ENCODE results near the gene LTBP1.
"Not testable (repeated sequence)": the region's sequence is repeated elsewhere in the genome, so short reads cannot be mapped to it uniquely, and the experiment has no call there.

The LTBP1 gene

DNA sequence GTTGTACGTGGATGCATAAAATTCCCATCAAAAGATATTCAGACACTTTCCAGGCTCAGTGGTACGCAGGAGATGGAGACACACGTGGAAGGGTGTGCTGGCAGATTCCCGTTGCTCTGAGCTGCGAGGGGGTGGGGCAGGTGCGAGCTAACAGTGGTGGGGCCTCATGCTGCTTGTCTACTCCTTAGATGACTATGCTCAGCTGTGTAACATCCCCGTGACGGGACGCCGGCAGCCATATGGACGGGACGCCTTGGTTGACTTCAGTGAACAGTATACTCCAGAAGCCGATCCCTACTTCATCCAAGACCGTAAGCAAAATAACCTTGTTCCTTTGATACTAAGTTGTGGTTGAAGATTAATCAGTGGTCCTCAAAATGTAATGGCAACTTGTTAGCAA is 442.2 kb downstream of the LTBP1 start:
- no peak for DNase-seq (ENCODE audit: low read depth)

GRCh38 chr2:33389695-33390094 is 442.9 kb downstream of the LTBP1 start:
- DNase-seq (ENCODE audit: low read depth): not testable (repeated sequence)

- DNase-seq (ENCODE audit: low read depth): no peak
Measured at GRCh38 chr2:33391529-33392255, 444.9 kb downstream of the LTBP1 start.

DNA sequence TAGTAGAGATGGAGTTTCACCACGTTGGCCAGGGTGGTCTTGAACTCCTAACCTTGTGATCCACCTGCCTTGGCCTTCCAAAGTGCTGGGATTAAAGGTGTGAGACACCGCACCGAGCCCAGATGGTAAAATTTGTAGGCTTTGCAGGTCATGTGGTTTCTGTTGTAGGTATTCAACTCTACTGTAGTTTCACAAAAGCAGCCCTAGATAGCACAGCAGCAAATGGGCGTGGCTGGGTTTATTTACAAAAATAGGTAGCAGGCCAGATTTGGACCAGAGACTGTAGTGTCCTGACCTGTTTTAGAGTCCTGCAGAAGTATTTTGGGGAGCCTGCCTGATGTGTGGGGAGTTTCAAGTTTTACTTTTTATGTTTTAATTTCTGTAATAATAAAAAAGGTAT is 445.6 kb downstream of the LTBP1 start:
- DNase-seq (ENCODE audit: low read depth): no peak

GRCh38 chr2:33395034-33395433 is 448.3 kb downstream of the LTBP1 start:
- DNase-seq (ENCODE audit: low read depth): no peak

GRCh38 chr2:33395655-33396249 is 449.0 kb downstream of the LTBP1 start:
- peak; percentile 70 for DNase-seq (ENCODE audit: low read depth)

- no peak for DNase-seq (ENCODE audit: low read depth)
Measured at GRCh38 chr2:33404321-33404720, 457.6 kb downstream of the LTBP1 start.

DNA sequence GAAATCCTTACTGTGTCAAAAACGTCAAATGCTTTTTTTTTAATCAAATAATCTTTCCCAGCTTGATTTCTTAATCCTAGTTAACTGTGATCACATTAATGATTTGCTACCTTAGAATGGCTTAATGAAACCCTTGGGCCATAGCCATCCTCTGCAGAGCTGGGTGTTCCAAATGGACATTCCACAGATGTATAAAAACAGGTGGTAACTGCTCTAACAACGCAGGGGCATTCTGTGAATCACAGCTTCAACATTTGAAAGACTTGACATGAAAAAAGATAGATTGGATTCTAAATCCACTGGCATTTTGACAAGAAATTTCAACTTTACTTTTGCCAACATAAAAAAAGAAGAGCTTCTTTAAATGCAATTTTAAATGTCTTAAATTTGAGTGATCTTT is 459.9 kb downstream of the LTBP1 start:
- DNase-seq (ENCODE audit: low read depth): no peak

DNA sequence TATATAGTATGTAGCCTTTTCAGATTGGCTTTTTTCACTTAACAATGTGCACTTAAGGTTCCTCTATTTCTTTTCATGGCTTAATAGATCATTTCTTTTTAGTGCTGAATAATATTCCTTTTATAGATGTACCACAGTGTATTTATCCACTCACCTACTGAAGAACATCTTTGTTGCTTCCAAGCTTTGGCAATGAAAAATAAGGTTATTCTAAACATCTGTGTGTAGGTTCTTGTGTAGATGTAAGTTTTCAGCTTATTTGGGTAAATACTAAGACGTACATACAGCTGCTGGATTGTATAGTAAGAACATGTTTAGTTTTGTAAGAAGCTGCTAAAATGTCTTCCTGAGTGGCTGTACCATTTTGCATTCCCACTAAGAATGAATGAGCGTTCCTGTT is 461.4 kb downstream of the LTBP1 start:
- DNase-seq (ENCODE audit: low read depth): no peak

DNA sequence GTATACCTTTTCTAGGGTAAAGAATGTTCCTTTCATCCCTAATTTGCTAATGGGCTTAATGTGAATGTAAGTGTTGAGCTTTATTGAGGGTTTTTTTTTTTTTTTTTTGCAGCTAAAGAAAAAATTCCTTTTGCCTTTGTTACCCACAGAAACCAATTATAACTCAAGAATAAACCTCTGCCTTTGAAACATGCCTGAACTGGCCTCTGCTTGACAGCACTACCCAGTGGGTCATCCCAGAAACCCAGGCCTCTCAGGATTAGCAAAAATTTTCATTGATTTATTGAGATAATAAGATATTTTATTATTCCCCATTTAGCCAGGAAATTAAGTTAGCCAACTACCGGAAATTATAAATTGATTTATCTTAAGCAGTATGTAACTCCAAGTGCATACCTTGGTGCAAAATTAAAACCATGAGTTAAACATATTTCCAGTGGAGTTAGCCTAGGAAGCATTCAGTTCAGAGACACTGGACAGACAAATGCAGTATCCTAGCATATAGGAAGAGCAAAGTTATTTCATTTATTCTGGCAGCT is 462.7 kb downstream of the LTBP1 start:
- DNase-seq (ENCODE audit: low read depth): no peak

- no peak for DNase-seq (ENCODE audit: low read depth)
Measured at GRCh38 chr2:33411765-33412164, 465.0 kb downstream of the LTBP1 start.

DNA sequence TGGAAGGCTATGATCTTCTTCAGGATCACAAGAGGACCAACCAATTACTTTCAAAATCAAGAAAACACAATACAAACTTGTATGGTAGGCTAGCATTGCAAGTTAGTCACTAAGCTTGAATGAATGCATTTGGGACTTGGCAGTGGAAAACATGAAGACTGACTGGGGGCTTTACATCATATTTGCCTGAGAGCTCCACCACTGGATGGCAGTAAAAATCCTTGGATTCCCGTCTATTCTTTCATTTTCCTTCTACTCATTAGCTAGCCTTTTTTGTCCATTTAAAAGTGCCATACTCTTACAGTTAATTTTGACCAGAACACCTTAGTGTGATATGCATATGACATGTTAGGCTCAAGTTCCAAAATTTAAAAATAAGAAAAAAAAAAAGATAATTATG is 466.2 kb downstream of the LTBP1 start:
- DNase-seq (ENCODE audit: low read depth): peak; percentile 68

DNA sequence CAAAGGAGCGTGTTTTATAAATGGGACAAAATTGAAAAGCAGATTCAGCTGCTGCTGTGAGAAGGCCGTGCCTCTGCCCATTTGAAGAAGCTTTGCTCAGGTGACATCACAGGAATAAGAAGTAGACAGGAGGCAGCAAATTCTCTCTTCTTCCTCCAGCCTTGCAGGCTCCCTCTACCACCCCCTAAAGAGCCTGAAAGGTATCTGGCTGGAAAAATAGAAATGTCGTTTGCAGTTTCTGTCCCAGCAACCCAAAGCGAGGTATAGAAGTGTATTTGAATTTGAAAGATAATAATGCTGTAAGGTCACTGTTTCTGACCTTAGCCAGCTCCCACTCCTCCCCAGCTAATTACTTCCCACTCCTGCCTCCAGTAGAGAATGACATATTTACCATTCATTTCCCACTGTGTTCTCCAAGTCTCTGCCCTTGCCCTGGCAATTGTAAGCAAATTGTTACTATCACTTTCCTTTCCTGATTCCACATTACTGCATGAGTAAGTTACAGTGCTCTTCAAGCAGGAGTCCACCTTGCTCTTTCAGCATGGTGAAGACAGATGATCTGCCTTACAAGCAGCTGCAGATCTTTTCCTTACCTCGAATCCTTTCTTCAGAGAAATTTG is 472.9 kb downstream of the LTBP1 start:
- DNase-seq (ENCODE audit: low read depth): no peak

DNA sequence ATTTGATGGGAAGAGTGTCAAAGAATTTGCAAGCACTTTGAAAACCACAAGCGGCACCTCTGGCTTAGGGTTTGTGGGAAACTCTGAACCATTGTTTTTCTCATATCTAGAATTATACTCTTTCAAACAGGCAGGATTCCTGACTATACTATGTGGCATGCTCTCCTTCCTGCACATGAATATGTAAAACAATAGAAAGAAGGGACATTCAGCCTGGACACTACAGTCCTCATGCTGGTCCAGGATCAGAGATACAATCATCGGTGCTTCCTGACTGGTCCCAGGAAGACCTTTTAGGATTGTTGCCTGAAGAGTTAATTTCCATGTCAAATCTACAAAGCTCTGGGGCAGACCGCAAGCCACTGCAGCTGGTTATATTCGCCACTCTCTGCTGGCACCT is 474.0 kb downstream of the LTBP1 start:
- DNase-seq (ENCODE audit: low read depth): peak; percentile 19

DNA sequence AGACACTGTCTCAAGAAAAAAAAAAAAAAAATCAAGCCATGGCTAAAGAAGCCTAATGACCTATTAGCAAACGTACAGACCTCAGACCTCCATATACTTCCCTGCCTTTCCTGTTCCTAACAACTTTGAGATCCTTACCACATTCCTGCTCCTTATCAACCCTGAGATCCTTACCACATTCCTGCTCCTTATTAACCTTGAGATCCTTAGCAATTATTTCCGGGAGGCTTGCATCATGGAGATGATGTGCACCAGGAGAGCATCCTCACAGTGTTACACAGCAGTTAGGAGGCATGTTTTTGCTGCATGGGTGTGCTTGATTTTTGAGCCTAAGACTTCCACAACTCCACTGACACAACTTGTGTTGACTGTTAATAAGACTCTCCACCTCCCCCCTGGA is 475.1 kb downstream of the LTBP1 start:
- DNase-seq (ENCODE audit: low read depth): peak; percentile 32

GRCh38 chr2:33425161-33425560 is 478.4 kb downstream of the LTBP1 start:
- DNase-seq (ENCODE audit: low read depth): no peak

DNA sequence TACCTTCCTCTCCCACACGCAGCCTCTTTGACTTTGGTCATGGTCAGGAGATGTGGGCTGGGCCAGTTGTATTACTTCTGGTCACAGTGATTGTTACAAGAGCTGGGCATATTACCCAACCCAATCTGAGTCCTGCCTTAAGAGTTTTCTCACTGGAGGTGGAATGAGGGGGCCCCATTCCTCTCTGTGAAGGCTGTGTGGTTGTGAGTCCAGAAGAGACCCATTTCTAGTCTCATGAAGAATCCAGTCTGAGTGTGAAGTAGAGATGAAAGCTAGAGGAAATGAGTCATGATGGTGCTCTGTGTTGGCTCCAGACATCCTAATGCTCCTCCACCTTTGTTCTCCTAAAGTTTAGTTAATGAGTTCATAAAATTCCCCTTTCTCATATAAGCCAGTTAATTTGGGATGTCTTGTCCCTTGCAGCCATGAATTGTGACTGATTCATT is 478.9 kb downstream of the LTBP1 start:
- DNase-seq (ENCODE audit: low read depth): peak; percentile 71

DNA sequence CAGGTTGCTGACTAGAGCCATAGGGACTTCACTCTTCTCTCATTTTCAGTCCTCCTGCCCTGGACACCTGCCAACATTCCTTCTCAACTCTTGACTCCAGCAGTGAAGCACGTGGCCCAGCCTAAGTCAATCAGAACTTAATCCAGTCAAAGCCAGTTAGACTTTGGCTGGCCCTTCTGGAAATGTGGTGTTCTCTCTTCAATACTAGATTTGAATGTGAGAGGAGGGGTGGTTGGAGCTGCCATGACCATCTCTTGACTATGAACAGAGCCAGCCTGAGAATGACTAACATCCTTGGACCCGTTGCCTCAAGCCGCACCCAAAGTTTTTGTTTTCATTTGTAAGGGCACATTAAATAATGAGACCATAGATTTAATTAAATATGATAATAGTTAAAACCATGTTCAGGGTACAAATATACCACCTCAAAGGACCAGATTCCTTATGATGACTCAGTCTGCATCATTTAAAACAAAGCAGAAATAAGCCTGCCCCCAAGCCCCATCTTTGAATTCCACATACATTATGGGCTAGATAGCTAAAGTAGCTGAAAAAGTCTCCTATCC is 480.0 kb downstream of the LTBP1 start:
- peak; percentile 75 for DNase-seq (ENCODE audit: low read depth)

GRCh38 chr2:33430077-33430476 is 483.3 kb downstream of the LTBP1 start:
- no peak for DNase-seq (ENCODE audit: low read depth)

DNA sequence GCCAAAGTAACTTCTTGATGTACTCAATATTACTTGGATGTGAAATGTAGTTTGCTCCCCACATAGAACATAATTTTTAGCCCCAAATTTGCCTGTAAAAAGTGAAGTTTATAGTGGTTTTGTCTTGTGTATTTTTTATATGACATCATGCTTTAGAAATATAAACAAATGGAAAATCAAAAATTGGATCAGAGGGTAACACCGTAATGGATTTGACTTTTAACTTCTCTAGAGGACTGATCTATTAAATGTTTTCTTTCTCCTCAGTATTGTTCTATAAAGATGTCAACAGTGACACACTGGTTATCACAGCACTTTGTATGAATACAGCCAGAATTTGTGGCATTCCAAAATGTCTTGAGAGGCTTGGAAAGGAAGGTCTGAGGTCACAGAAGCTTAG is 484.1 kb downstream of the LTBP1 start:
- no peak for DNase-seq (ENCODE audit: low read depth)

DNA sequence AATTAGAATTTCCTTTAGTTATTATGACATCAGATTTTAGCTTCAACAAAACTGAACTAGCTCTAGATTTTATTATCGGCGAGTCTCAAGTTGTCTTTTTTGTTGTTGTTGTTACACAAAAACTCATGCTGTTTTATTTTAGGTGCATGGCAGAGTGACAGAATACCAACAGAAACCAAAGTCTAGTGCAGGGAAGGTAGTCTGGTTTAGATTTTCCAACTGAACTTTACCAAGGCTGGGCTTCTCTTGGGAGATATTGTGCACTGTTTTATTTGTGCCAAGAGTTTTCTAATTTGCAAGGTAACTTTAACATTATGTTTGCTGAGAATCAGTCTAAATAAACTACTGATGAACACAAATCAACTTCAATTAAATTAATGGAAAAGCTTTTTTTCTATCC is 486.1 kb downstream of the LTBP1 start:
- no peak for DNase-seq (ENCODE audit: low read depth)

- no peak for DNase-seq (ENCODE audit: low read depth)
Measured at GRCh38 chr2:33433279-33434235, 486.8 kb downstream of the LTBP1 start.
